HG02759 (cell line): ENCODE data around the gene OTUD3.
"Not testable (repeated sequence)": the region's sequence is repeated elsewhere in the genome, so short reads cannot be mapped to it uniquely, and the experiment has no call there.

ENCODE experiments used
- ATAC-seq: cut with Tn5 transposase; IDR thresholded peaks from one replicate; pipeline ENCODE4 v1.9.1; 2021; ENCODE audit warnings: mild to moderate bottlenecking, moderate library complexity; ENCODE audit not compliant: unreplicated experiment

Gene OTUD3

DNA sequence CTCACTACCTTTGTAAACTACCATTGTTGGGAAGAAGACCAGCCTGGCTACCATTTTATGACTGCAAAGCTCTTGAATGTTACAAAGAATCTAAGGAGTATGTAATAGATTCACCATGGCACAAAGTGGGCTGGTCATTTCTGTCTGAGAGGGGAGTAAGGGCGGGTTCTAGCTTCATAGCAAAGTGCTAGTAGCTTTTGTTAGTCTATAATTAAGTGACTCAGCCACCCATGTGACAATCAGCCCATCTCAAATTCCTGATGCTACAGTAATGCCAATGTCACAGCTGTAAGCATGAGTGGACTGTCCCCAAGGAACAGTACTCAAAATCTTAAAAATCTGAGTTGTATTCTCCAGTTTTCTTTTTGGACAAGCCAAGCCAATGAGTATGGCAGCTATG lies 15.4 kb upstream of the OTUD3 start:
- ATAC-seq: no peak

DNA sequence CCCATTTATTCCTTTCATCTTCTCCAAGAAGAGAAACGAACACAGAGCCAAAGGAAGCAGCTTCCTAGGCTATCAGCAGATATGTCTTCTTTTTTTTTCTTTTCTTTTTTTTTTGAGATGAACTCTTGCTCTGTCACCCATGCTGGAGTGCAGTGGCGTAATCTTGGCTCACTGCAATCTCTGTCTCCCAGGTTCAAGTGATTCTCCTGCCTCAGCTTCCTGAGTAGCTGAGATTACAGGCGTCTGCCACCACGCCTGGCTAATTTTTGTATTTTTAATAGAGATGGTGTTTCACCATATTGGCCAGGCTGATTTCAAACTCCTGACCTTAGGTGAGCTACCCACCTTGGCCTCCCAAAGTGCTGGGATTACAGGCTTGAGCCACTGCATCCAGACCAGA lies 13.6 kb upstream of the OTUD3 start:
- not testable (repeated sequence) for ATAC-seq

DNA sequence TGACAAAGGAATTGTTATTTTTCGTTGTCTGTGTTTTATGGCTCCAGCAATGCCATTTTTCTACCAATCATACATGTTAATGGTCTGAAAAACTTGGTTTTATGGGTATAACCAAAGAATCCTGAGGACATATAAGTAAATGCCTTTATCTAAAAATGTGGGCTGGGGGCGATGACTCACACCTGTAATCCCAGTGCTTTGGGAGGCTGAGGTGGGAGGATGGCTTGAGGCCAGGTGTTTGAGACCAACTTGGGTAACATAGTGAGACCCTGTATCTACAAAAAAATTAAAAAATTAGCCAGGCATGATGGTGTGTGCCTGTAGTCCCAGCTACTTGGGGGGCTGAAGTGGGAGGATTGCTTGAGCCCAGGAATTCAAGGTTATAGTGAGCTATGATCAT lies 12.7 kb upstream of the OTUD3 start:
- ATAC-seq: not testable (repeated sequence)

DNA sequence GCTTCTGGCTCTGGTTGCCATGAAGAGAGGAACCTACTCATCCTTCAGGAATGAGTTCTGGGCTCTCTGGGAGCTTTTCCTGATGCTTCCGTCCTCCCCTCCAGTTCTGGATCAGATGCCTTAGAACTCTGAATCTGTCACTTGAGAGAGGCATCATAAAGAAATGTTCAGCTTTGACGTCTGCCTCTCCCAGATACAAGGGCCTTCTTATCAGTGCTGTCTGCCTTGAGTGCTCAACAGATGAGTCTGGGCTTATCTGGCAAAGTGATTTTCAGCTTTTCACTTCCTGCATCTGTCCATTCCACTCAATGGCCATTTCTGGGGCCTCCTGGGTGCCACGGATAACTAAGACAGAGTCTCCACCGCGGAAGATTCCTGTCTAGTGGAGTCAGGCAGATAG lies 12.3 kb upstream of the OTUD3 start:
- no peak for ATAC-seq

DNA sequence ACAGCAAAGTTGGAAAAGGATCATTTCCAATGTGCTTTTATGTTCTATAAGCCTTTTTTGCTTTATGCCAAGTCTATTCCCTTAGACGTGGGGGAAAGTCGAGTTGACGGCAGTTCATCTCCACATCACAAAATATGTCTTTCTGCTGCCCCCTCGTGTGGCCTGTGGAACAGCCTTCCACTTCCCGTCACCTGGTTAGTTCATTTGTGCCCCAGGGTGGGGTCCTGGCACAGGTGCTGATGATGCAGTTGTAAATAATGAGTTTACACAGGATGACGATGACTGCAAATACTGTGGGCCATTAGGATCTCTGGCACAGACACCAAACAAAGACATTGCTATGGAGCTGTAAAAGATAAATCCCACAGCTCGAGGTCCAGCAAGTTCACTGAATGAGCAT lies 10.0 kb upstream of the OTUD3 start:
- no peak for ATAC-seq

DNA sequence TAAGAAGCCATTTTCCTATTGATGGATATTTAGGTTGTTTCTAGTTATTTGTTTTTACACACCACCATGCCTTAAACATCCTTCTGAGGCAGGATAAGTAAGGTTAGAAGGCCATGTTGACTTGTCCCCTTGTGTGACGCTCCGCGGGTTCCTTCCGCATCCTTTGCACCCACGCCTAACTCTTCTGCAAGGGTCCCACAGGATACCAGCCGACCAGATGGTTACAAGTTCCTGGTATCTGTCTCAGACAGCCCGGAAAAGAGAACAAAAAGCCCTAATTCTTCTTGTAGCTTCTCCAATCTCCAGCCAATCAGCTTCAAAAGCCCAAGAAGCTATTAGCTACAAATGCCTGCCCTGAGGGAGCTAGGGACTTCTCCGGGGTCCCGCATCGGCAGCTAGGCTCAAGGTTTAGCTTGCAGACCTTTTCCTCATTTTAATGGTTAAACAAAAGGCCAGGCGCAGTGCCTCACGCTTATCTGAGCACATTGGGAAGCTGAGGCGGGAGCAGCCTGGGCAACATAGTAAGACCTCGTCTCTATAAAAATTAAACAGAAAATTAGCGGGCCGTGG lies 4.9 kb upstream of the OTUD3 start:
- no peak for ATAC-seq

DNA sequence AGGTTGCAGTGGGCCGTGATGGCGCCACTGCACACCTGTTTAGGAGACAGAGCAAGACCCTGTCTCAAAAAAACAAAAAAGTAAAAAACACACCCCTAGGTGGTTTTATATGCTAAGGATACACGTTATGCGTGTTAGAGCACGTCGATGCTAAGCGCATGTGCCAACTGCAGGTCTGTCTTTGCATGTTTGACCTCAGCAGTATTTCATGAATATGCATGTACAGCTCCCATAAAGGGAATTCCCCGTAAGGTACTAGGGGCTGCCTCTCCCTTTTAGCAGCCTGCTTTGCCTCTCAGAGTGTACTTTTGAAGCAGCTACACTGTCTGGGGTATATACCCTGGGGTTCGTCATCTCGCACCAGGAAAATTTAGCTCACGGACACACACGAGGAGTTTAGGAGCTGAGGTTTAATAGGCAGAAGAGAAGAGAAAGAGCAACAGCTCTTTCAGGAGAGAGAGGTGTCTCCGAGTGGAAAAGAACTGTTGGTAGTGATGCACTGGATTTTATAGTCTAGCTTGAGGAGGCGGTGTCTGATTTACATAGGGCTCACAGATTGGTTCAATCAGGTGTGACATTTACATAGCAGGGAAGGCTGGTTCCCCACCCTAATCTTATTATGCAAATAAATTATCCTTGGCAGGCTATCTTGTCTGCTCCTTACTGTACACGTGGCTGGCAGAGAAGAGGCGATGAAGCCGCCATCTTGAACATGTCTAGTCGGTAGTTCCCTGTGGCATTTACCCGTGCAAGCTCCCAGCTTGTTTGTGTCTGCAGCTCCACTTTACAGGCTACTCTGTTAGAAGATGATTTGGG lies 4.2 kb upstream of the OTUD3 start:
- no peak for ATAC-seq

DNA sequence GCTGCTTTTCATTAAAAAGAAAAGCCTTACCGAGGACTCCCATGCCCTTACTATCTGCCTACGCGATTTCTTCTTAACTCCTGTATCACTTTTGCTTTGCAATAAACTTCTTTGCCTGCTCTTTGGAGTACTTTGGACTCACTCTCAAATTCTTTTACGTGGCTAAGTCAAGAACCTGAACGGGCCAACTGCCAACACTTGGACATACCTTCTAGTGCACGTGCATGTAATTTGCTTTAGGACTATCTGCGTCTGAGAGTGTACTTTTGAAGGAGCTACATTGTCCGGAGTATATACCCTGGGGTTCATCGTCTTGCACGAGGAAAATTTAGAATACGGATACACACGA lies 3.6 kb upstream of the OTUD3 start:
- no peak for ATAC-seq

DNA sequence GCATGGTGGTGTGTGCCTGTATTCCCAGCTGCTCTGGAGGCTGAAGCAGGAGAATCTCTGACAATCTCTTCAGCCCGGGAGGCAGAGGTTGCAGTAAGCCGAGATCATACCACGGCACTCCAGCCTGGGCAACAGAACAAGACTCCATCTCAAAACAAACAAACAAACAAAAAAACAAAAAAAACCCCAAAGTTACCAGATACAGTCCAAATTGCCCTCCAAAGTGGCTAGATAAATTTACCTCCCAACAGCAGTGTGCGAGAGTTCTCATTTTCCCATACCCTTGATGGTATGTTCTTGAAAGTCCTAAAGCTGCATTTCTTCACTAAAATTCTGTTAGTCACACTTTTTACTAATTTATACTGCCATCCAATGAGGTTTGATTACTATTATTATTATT lies 3.0 kb upstream of the OTUD3 start:
- ATAC-seq: no peak

DNA sequence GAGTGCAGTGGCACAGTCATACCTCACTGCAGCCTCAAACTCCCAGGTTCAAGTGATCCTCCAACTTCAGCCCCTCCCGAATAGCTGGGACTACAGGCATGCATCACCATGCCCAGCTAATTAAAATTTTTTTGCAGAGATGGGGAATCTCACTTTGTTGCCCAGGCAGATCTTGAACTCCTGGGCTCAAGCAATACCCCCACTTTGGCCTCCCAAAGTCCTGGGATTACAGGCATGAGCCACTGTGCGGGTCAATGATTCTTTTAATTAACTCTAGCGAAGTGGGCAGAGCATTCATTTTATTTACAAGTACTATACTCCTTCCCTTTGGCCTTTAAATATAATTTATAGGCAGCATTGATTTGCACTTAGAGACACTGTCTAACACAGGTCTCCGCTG lies 2.5 kb upstream of the OTUD3 start:
- no peak for ATAC-seq

DNA sequence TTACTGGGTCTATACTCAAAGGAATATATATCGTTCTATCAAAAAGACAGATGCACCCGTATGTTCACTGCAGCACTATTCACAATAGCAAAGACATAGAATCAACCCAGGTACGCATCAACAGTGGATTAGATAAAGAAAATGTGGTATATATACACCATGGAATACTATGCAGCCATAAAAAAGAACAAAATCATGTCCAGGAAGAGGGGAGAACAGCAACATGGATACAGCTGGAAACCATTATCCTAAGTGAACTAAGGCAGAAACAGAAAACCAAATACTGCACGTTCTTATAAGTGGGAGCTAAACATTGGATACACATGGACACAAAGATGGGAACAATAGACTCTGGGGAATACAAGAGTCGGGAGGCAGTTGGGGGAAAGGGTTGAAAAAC lies 1.4 kb upstream of the OTUD3 start:
- not testable (repeated sequence) for ATAC-seq

DNA sequence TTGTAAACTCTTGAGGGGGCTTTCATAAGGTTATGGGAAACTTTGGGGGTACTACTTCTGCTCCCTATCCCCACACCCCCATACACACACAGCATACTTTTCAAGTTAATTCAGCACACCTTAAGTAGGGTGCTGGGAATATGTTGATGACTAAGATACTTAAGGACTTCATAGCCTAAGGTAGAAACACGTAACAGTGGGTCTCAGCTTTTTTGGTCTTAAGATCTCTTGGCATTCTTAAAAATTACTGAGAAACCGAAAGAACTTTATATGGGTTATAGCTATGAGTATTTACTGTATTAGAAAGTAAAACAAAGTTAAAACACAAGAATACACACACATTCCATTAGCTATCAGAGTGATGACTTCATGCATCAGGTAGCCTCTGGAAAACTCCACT lies 2.1 kb downstream of the OTUD3 start:
- ATAC-seq: no peak

DNA sequence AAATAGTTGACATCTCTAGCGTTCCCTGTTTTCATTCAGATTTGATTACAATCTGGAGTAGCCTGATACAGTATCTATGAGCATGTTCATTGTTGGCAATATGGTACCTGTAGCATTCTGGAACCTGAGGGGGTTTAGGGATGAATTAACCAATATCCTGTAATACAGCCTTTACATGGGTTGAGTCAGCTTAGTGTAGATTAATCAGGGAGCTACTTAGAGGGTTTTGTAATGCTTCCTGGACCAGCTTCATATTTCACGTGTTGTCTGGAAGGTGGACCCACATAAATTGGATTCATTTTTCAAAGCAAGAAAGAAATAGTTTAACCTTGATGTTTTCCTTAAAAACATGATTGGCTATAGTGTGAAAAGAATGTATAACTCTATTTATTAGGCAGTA lies 3.6 kb downstream of the OTUD3 start:
- ATAC-seq: no peak

DNA sequence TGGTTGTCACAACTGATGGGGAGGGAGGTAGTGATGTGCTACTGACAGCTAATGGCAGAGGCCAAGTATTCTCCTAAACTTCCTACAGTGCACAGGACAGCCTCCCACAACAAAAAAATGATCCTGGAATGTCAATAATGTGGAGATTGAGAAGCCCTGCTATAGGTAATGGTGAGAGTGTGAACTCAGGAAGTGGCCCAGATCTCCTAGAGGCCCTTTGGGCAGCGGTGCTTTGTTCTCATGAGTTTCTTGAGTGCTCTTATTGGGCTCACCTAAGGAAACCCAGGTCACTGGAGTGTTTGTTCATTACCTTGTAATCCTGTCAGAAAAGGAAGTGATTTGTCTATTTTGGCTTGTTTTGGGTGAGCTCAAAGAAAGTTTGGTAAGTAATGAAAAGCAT lies 5.9 kb downstream of the OTUD3 start:
- ATAC-seq: no peak

DNA sequence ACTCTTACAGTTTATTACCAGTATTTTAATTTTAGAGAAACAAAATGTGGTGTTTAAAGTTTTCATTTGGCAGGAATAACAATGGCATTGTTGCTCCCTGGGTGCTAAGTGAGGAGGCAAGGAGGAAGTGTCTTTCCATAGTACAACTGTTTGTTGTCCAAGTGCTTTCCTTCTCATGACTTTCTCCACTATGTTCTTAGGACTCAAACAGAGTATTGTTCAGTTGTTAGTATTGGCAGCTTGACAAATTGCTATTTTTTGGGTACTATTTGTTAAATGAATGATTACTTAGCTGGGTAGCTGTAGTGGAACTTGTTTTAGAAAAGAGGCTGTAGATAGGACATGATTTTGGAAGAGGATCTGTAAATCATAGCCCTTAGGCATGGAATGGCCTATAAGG lies 7.5 kb downstream of the OTUD3 start:
- ATAC-seq: no peak

DNA sequence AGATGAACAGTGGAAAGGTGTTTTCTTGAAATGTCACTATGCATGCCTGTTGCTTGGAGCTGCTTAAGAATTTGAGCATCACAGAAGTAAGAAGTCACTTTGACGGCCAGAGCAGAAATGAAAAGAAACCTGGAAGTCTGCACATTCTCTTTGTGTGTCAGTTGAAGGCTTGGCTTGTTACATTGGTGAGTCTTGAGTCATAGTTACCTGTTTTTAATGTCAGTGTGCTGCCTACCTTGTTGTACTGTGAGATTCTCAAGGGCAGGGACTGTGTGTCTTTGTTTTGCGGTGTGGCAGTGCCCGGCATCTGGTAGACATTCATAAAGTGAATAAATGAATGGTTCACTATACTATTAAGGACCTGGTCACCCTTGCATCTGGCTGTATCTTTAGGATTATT lies 9.9 kb downstream of the OTUD3 start:
- ATAC-seq: no peak

DNA sequence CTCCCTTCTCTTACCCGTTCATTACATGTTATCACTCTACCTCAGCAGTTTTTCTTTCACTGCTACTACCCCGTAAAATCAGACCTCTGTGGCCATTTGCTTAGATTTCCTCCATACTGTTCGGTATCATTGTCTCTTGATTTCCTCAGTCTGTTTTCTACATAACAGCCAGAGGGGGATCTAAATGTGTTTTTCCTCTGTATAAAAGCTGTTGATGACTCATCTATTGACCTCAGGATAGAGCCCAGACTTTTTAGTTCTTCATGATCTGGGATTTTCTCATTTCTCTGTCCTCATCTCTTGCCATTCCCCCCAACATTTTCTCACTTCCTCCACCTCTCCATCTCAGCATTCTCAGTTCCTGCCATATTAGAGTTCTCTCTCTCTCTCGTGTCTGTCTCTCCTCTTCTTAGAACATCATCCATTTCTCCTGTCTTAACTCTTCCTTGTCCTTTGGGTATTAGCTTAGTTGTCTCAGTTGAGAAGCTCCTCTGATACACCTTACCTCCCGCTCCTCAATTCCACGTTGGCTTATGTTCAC lies 10.5 kb downstream of the OTUD3 start:
- no peak for ATAC-seq

DNA sequence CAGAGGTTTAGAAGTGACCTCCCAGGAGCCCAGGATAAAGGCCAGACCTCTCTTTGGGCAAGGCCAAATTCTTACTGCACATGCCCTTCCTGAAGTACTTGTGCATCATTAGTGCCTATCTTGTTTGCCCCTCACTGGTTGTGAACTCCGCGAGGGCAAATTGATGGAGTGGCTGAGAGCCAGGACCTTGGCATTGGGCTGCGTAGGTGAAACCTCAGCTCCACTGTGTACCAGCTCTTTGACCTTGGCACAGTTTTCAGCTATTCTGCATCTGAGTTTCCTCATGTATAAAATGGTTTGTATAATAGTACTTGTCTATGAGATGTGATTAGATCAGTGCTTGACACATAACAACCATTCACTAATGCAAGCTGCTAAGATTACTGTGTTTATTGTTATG lies 11.5 kb downstream of the OTUD3 start:
- ATAC-seq: no peak

DNA sequence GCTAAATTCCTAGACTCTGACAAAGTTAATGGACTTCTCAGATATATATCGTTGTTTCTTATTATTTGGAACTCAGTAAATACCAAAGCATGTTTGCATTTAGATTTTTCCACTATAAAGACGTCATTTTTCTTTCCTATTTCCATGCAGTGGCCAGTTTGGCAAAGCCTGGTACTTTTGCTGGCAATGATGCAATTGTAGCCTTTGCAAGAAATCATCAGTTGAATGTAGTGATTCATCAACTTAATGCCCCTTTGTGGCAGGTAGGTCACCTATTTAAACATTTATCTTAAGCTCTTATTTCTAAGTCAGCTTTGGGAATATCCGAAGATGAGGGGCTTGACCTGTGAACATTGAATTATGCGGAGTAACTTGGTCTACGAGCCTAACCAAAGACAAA lies 12.0 kb downstream of the OTUD3 start:
- no peak for ATAC-seq

DNA sequence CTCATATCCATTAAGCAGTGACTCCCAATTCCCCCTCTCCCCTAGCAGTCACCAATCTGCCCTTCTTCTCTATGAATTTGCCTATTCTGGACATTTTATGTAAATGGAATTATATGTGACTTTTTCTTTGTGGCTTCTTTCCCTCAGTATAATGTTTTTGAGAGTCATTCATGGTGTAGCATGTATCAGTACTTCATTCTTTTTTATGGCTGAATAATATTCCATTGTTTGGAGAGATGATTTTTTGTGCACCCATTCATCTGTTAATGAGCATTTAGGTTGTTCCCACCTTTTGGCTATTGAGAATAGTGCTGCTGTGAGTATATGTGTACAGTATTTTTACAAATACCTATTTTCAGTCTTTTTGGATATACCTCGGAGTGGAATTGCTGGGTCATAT lies 19.5 kb downstream of the OTUD3 start:
- no peak for ATAC-seq

DNA sequence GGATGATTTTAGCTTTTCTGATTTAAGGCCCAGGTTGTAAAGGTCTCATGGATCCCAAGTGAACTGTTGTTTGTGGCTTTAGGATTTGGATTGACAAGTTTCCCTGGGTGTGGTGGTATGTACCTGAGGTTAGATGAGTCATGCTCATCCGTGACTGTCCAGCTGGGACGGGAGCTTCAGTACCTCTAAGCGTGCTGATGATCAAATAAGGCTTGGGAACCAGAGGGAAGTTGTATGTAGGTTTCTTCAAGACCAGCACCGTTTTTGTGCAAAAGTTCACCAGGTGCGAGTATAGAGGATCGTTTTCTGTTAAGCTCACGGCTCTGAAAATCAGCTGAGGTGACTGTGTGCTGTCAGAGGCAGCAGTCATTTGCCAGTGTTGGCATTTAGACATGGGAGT lies 21.4 kb downstream of the OTUD3 start:
- no peak for ATAC-seq

DNA sequence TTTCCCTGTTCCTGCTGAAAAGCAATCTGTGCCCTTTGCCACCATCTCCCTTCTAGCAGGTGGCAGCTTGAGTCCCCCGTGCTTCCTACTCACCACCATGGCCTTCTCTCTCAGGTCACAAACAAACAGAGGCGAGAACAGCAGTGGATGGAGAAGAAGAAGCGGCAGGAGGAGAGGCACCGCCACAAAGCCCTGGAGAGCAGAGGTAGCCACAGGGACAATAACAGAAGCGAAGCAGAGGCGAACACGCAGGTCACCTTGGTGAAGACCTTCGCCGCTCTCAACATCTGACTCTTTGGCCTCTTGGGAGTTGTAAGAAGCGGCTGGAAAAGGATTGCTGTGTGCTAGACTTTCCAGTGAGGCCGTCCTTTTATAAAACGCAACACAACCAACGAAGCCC lies 25.3 kb downstream of the OTUD3 start:
- no peak for ATAC-seq

DNA sequence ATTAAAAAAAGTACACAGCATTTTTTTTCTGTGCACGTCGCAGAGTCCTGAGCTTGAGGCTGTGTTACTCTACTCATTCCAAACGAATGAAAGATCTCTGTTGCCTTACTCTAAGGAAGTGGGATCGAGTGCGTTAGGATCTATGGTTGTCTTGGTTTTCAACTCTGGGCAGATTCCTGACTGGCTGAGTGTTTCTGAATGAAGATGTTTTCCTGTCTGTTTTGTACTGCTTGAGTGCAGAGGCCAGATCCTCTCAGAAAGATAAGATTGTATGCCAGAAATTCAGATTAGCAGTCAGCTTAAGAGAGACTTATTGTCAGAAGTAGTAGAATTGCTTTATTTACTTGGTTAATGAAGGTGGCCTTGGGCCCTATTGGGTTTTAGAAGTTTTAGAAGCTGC lies 27.2 kb downstream of the OTUD3 start:
- ATAC-seq: no peak
